ENCODE results near the gene ZNF74.

- TF ChIP-seq, protein P1, sequence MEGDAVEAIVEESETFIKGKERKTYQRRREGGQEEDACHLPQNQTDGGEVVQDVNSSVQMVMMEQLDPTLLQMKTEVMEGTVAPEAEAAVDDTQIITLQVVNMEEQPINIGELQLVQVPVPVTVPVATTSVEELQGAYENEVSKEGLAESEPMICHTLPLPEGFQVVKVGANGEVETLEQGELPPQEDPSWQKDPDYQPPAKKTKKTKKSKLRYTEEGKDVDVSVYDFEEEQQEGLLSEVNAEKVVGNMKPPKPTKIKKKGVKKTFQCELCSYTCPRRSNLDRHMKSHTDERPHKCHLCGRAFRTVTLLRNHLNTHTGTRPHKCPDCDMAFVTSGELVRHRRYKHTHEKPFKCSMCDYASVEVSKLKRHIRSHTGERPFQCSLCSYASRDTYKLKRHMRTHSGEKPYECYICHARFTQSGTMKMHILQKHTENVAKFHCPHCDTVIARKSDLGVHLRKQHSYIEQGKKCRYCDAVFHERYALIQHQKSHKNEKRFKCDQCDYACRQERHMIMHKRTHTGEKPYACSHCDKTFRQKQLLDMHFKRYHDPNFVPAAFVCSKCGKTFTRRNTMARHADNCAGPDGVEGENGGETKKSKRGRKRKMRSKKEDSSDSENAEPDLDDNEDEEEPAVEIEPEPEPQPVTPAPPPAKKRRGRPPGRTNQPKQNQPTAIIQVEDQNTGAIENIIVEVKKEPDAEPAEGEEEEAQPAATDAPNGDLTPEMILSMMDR (IDR thresholded peaks at IDR 0.05) = no peak
- no peak for TF ChIP-seq POLR2A (IDR thresholded peaks at IDR 0.05)
These were observed 2.7 kb upstream of the ZNF74 start for GRCh38 chr22:20391222-20391621.

All from suprapubic skin (tissue), 3 donors.